ENCODE results near the gene SRP54. TPM values are rescaled to one million over a fixed set of nuclear protein-coding genes. Genes with fewer than 3 reads are reported as not detected.

Gene SRP54
- total RNA-seq, 1 donor from 2014 or later = 47.5 TPM

DNA sequence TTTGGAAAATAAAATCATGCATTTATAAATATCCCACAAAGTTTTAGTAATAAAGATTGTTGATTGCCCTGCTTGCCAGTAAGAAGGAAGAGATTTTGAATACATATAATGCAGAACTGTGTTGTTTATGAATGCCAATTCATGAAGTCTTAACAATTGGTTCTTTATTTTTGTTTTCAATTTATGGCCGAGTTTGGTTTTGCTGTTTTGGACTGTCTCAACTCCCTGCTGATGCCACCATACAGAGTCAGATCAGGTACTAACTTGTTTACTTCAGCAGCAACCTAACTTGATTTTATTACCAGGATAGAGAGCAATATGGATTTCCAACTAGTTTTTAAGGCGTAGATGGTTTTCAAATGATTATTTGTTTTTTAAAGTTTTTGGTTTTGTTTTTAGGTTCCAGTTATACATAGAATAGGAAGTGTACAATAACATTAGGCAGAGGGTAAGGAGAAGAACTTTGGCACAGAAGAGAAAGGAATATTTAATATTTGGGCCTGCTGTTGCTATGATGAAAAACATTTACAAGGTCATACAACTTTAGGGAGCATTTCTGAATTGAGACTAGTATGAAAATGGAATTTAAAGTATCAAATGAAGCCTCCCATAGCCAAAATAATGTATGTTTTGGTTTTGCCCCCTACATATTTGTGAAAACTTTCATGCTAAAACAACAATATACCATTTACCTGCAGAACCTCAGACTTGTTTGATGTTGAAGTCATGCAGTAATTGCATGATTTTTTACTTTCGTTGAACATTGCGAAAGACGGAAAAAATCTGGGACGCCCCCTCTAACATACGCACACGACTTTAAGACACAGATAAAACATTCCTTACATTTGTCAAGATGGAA lies 62.4 kb downstream of the SRP54 start:
- no peak for DNase-seq
- H3K9me3 ChIP-seq = no peaks in the 10 kb centered on the region
- peak overlapping the region; percentile 95 for H3K27ac ChIP-seq
- H3K36me3 ChIP-seq = peaks cover 5% of the 10 kb centered on the region
- intact Hi-C loops (cut with DNase I) = no loop called here
- no peak for ATAC-seq
- H3K4me3 ChIP-seq = peak overlapping the region; percentile 91
- TF ChIP-seq, protein P1, sequence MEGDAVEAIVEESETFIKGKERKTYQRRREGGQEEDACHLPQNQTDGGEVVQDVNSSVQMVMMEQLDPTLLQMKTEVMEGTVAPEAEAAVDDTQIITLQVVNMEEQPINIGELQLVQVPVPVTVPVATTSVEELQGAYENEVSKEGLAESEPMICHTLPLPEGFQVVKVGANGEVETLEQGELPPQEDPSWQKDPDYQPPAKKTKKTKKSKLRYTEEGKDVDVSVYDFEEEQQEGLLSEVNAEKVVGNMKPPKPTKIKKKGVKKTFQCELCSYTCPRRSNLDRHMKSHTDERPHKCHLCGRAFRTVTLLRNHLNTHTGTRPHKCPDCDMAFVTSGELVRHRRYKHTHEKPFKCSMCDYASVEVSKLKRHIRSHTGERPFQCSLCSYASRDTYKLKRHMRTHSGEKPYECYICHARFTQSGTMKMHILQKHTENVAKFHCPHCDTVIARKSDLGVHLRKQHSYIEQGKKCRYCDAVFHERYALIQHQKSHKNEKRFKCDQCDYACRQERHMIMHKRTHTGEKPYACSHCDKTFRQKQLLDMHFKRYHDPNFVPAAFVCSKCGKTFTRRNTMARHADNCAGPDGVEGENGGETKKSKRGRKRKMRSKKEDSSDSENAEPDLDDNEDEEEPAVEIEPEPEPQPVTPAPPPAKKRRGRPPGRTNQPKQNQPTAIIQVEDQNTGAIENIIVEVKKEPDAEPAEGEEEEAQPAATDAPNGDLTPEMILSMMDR (IDR thresholded peaks at IDR 0.05) = no peak
- H3K4me1 ChIP-seq = peaks cover 16% of the 10 kb centered on the region
- no peaks in the 10 kb centered on the region for H3K27me3 ChIP-seq

DNA sequence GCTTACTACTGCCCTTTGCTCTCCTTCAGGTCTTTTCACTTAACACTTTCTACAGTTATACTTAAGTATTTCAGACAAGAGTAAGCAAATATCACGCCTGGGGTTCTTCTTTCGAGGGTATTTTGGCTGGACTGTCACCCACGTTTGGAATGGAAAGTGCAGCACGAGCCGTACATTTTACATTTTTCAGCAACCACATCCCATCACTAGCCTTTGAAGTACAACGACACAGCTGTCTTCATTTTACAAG lies 62.9 kb downstream of the SRP54 start:
- H3K36me3 ChIP-seq = peaks cover 10% of the 10 kb centered on the region
- peaks cover 20% of the 10 kb centered on the region for H3K4me1 ChIP-seq
- peak overlapping the region; percentile 95 for H3K27ac ChIP-seq
- H3K27me3 ChIP-seq = no peaks in the 10 kb centered on the region
- H3K4me3 ChIP-seq = peak overlapping the region; percentile 91
- DNase-seq = no peak
- TF ChIP-seq, protein P1 (IDR thresholded peaks at IDR 0.05) = no peak
- no peak for ATAC-seq
- H3K9me3 ChIP-seq = no peaks in the 10 kb centered on the region
- intact Hi-C loops (cut with DNase I) = no loop called here

DNA sequence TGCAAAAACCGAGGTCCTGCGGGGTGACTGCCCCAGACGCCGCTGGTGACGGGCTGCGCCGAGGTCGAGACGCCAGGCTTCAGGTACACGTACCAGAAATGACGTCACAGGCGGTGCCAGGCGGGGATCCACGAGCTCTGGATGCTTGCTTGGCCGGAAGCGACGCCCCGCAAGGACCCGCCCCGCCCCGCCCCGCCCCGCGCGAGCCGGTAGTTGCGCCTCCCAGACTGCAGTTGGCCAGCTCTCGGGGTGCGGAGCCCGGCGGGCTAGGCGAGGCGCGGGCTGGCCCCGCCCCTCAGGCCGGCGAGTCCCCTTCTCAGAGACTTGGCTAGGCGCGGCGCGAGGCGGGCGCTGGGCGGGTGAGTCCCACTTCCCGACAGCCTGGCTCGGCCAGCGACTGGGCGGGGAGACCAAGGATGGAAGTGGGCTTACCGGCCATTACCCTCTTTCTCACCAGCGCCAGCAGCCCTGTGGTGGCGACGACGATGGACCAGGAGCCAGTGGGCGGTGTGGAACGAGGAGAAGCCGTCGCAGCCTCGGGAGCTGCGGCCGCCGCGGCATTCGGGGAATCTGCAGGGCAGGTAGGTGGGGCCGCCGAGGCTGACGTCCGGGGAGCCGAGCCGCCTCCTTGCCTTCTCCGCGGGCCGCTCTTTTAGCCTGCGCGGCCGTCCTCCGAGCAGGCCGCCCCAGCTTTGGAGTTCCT lies 63.4 kb downstream of the SRP54 start, which contains the start of gene FAM177A1:
FAM177A1 (plus strand) TSS at position 225 of the 703 bp plus-strand sequence; CDS start at position 417, 192 bp downstream.
- H3K9me3 ChIP-seq = no peaks in the 10 kb centered on the region
- DNase-seq = peak; percentile 100
- intact Hi-C loops (cut with DNase I) = no loop called here
- H3K4me1 ChIP-seq = peaks cover 24% of the 10 kb centered on the region
- ATAC-seq = peak; percentile 99
- H3K36me3 ChIP-seq = peaks cover 14% of the 10 kb centered on the region
- no peaks in the 10 kb centered on the region for H3K27me3 ChIP-seq
- H3K4me3 ChIP-seq = peak within 1 kb of the TSS; percentile 91
- H3K27ac ChIP-seq = peak within 1 kb of the TSS; percentile 95
- TF ChIP-seq, protein P1 (IDR thresholded peaks at IDR 0.05) = no peak

DNA sequence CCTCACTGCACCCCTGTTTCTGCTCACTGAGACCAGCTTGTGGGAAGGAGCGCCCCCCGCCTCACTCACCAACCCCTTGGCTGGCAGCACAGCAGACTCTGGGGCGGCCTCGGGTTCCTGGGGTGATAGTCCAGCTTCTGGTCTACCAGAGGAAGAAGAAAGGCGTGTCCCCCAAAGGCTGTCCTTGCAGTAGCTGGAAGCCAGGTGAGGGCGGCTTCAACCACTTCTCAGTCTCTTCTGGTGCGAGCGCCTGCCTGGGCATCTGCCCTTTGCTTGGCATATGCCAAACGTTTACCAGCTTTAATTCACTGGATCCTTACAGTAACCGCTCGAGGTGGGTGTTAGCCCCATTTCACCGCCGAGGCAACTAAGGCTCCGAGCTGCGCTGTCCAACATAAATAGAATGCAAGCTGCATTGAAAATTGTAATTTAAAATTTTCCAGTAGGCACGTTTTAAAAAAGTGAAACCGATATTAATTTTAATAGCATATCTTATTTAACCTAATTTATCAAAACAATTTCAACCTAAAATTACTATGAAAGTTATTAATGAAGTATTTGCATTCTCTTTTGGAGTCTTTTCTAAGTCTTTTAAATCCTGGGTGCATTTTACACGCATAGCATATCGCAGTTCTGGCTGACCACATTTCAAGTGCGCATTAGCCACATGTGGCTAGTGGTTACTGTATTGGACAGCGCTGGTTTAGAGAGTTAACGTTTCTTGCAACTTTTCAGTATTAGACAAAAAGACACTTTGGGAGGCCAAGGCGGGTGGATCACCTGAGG lies 64.2 kb downstream of the SRP54 start:
- Histone ChIP-seq H3K9me3 (no peaks in the 10 kb centered on the region), H3K36me3 (peaks cover 15% of the 10 kb centered on the region), H3K27ac (peak overlapping the region; percentile 95), H3K4me3 (peak overlapping the region; percentile 91), H3K4me1 (peaks cover 27% of the 10 kb centered on the region), H3K27me3 (no peaks in the 10 kb centered on the region)
- TF ChIP-seq, protein P1 (IDR thresholded peaks at IDR 0.05) = no peak
- peak; percentile 45 for ATAC-seq
- DNase-seq = no peak
- intact Hi-C loops (cut with DNase I) = no loop called here

DNA sequence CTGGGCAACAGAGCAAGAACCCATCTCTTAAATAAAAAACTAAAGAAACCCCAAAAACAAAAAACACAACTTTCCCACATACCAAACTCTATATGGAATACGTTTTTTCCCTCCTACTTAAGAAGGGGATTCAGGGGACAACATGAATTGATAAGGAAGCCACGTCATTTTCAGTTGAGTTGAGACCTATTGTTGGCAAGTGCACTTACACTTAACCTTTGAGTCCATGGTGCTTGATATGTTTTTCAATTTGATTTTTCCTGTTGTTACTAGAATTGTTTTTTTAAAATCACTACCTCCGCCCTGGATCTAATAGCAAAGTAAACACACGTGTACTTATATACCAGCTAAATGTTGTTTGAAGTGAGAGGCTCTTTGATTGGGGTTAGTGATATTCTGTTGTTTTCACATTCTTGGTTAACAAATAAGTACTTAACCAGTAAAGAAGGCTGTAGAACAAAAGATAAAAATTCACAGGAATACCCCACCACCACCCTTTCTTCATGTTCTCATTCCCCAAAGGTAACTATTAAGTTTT lies 65.3 kb downstream of the SRP54 start:
- Histone ChIP-seq H3K4me1 (peaks cover 27% of the 10 kb centered on the region), H3K27me3 (no peaks in the 10 kb centered on the region), H3K4me3 (peak overlapping the region; percentile 91), H3K27ac (peak overlapping the region; percentile 26), H3K36me3 (peaks cover 16% of the 10 kb centered on the region), H3K9me3 (no peaks in the 10 kb centered on the region)
- DNase-seq (no peak), ATAC-seq (no peak)
- intact Hi-C loops (cut with DNase I) = no loop called here
- TF ChIP-seq, protein P1 (IDR thresholded peaks at IDR 0.05) = no peak
